Measurements from ENCODE around the gene SLC6A12.

Gene SLC6A12

DNA sequence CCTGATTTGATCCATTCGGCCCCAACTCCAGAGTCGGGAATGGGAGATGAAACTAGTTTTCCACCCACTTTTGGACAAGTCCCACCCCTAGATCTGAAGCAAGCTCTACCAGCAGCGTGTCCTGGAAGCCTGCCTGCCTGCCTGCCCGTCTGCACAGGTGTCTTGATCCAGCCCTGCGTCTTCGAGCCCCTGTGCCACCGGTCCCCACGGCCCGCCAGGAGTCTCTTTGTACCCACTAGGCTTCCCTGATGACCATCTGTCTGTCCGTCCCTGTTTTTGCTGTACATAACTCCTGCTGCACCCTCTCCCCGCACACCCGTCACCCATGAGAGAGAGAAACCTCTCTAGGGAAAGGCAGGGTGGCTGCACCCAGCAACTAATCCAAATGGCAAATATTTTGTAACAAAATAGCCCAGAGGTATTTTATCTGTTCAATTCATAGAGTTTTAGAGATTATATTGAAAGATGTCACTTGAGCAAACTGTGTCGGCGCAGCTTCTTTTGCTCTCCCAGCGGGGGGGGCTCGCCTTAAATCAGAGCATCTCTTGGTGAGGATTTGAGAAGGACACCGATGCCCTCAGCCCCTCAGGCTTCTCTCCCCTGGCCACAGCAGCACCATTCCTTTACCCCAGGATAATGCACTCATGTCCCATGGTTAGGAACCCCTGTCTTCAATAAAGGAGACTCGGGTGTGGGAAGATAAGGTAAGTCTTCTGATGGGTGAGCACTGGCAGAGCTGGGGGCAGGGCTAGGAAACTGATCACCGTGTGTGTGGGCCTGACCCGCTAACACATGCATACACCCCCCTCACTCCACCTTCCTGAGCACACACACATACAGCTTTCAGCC is 35.8 kb downstream of the SLC6A12 start:
- DNase-seq (ENCODE audit: low read depth) = no peak

GRCh38 chr12:177336-177979 is 36.5 kb downstream of the SLC6A12 start:
- DNase-seq (ENCODE audit: low read depth) = no peak

GRCh38 chr12:176321-177181 is 37.4 kb downstream of the SLC6A12 start:
- no peak for DNase-seq (ENCODE audit: low read depth)

- no peak for DNase-seq (ENCODE audit: low read depth)
Observed at GRCh38 chr12:175759-176158, 38.2 kb downstream of the SLC6A12 start.

- no peak for DNase-seq (ENCODE audit: low read depth)
Observed at GRCh38 chr12:175250-175649, 38.7 kb downstream of the SLC6A12 start.

GRCh38 chr12:174596-174995 is 39.4 kb downstream of the SLC6A12 start:
- DNase-seq (ENCODE audit: low read depth) = no peak

DNA sequence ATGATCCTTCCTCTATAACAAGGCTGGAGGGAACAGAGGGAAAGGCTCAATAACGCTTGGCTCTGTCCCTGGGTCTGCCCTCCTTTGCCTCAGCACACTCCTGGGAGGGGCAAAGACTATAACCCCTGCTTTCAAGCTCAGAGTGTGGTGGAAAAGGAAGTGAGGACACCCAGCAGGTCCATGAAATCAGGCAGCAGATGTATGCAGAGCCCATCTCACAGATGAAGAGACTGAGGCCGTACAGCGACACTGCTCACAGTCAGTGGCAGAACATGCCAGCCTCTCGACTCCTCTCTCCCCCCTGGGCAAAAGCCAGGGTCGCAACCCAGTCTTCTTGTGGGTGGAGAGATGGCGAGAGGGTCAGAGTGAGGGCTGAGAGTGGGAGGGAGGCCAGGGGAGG is 39.8 kb downstream of the SLC6A12 start:
- no peak for DNase-seq (ENCODE audit: low read depth)

GRCh38 chr12:172732-173161 is 41.2 kb downstream of the SLC6A12 start:
- DNase-seq (ENCODE audit: low read depth) = no peak

DNA sequence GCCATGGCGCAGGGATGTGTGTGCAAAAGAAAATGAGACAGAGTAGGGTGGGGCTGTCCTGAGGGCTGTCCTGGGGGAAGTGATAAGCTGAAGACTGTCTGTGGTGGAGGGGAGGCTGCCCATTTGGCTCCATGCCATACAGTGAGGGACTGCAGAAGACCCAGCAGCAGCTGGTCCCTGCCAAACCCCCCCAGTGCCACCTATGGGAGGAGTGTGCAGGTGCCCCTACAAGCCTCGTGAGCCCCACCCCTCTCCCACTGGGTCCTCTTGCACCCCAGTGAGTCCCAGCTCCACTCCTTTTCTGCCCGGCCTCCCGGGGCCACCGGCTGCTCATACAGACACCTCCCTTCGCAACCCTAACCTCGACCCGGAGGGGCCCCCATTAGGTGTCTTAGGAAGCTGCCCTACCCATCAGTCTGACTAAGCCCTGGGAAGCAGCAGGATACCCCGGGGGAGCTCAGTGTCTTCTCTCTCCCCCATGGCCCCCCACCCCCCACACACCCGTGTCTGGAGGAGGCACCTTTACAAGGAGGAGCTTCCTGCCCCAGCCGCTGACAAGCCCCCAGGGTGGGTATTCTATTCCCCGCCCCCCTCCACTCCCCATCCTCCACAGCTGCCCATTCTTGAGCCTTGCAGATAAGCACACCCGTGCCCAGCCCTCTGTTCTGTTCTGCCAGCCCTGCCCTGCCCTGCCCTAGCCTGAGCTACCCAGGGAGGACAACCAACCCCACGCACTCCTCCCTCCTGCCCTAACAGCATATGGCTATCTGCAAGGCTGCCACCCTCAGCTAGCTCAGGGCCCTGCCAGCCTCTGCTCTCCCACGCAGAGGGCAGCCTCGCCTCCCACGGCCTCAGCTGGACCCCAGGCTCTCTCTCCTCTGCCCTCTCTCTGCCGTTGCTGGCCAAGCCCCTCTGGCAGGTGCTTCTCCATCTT is 41.9 kb downstream of the SLC6A12 start:
- DNase-seq (ENCODE audit: low read depth) = no peak

DNA sequence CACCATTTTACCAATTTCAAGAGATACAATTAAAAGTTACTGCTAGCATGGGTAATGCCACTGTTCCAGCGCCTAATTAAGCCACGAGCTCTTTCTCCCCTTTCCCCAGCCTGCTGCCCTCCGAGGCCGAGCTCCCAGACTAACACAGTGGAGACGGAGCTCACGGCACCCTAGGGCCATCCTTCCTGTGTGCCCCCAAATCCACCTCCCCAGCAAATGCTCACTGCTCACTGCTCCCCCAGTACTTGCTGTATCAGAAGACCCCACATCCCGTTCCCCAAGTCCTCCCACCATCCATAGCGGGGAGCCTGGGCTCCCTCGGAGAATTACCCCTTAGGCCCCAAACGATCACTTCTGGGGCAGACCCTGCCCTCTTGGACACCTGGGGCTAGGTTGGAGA is 42.7 kb downstream of the SLC6A12 start:
- DNase-seq (ENCODE audit: low read depth) = no peak

- DNase-seq (ENCODE audit: low read depth) = no peak
Observed at GRCh38 chr12:170371-171225, 43.4 kb downstream of the SLC6A12 start.

DNA sequence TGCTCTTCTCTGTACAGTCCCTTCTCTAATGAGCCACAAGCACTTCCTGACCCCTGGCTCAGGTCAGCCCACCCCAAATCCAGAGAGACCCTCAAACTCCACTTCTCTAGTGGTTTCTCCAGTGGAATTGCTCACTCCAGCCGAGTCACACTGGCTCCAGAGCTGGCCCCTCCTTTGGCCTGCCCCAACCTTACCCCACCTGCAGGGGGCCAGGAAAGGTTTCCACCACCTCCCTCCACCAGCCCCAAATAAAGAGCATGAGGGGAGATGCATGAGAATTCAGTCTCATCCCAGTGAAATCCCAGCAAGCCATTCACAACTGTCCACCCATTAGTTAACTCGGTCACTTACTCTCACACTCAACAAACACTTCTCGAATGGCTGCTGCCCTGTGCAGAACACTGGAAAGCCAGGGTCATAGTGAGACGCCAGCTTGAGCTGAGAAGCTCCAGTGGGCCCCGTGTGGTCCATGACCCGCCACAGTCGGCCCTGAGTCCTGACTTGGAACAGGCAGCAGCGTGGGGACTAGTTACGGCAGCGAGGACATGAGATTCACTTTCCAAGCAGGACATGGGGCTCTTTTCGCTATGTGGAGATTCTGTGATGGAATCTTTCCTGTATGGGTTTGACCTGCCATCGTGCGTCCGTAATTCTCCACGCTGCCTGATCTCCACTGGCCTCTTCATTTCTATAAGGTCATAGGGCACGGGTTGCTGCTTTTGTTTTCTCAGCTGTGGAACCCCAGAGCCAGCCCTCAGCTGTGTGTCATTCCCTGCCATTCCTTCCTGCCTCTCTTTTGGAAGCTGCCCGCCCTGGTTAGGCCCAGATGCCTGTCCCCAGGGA is 44.2 kb downstream of the SLC6A12 start:
- no peak for DNase-seq (ENCODE audit: low read depth)

GRCh38 chr12:168763-169525 is 45.0 kb downstream of the SLC6A12 start:
- DNase-seq (ENCODE audit: low read depth) = no peak

DNA sequence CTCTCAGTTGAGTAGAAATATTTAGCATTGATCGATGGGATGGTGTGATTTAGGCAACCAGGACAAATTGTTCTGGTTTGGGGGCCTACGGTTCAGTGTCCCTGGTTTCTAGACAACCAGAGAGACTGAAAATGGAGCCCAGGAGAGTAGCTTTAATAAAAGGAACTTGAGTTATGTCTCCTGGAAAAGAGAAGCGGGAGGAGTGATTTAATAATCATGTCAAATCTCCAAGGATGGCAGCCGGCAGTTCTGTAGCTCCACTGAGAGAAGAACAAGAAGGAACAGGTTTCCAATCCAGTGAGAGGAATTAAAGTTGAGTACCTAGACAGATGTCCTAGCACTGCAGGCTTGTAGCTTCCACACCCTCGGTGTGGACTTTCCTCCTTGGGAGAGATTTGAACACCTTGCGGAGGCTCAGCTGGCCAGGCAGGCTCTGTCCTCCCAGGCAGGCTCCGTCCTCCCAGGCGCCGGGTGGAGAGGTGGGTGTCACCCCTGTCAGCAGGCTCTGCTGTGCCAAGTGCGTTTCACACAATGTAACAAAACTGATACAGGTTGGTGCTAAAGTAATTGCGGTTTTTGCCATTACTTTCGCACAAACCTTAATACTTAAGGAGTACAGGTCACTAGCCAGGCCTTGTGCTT is 45.9 kb downstream of the SLC6A12 start:
- no peak for DNase-seq (ENCODE audit: low read depth)

- no peak for DNase-seq (ENCODE audit: low read depth)
Observed at GRCh38 chr12:166425-167075, 47.4 kb downstream of the SLC6A12 start.

DNA sequence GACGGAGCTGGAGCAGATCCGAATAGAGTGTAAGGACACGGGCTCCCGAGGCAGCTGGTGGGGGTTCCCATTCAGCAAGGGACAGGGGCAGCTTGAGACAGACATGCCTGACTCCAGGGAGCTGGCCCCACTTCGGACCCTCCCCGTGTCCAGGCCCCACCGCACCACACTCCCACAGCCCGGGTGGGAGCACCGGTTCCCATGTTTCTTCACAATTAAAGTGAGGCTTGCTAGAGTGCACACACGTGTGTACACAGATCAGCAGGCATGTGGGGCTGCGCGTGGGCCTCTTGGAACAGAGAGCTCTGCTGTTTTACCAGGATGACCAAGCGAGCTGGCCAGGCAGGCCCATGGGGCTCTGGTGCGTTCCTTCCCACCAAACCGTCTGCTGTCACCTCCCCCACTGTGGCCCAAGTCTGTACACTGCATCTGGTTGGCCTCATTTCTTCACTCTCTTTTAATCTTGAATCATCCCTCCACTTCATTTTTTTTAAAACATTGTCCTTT is 48.0 kb downstream of the SLC6A12 start:
- DNase-seq (ENCODE audit: low read depth) = no peak

DNA sequence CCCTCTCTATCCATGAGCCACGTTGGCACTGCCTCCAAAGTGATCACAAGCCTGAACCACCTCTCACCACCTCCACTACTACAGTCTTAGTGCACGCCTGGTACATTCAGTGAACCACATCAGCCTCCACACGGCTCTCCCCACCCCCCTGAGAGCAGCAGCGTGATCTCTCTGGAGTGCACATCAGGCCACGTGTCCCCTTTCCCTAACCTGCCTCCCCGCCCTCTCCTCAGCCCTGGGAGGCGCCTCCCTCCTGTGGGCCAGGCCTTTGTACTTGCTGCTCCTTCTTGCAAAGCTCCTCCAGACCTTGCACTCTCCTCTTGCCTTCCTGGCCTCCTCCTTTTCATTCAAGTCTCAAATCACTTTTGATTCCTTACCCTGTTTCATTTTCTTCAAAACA is 49.8 kb downstream of the SLC6A12 start:
- no peak for DNase-seq (ENCODE audit: low read depth)
